Panc1 (cell line): Measurements from ENCODE around the gene EVI2B. TPM values are rescaled to one million over a fixed set of nuclear protein-coding genes. Genes with fewer than 3 reads are reported as not detected.
A peak's percentile ranks its signal among the peaks of the same experiment; 100 is the strongest.

Experiments
- ATAC-seq: fragments of 200-7000 bp; cut with Tn5 transposase; 2 replicates; pipeline ENCODE4 v1.9.1; 2020; ENCODE audit warnings: mild to moderate bottlenecking, moderate library complexity
- Bru-seq: library from RNA; stranded (reverse); fragments of 400-500 nt; gene quantifications from one replicate; lab custom pipeline; 2021; lab: Mats Ljungman, UMichigan
- BruChase-seq, 2 experiments: library from RNA; stranded (reverse); fragments of 400-500 nt; gene quantifications; one replicate each; lab custom pipeline; 2021; lab: Mats Ljungman, UMichigan
- BruUV-seq: library from RNA; stranded (reverse); fragments of 400-500 nt; replicated peaks from 2 replicates; lab custom pipeline; 2021; lab: Mats Ljungman, UMichigan
- CTCF ChIA-PET: fragments of 300-600 bp; sonication (Branson Sonifier 250); formaldehyde crosslinking; loops from one replicate; lab custom pipeline; 2022; ENCODE audit warnings: antibody characterized with exemption; lab: Charles Lee
- POLR2A ChIA-PET: fragments of 300-600 bp; sonication (Branson Sonifier 250); formaldehyde crosslinking; loops from one replicate; lab custom pipeline; 2022; ENCODE audit warnings: antibody characterized with exemption; lab: Charles Lee
- DNase-seq: peaks from one replicate; pipeline ENCODE4 v3.0.0-alpha.2; 2010; ENCODE audit warnings: low read depth, low spot score
- H3K27ac ChIP-seq: 2 replicates; pipeline ENCODE4 v1.5.1; 2011; ENCODE audit warnings: mild to moderate bottlenecking, low read length, inconsistent platforms
- H3K27me3 ChIP-seq: fragments of 200-500 bp; sonication (Bioruptor generic); 2 replicates; pipeline ENCODE4 v1.6.0; 2014; ENCODE audit warnings: low read length, inconsistent platforms; ENCODE audit not compliant: control insufficient read depth, insufficient read depth
- H3K36me3 ChIP-seq: fragments of 200-500 bp; sonication (Bioruptor generic); 2 replicates; pipeline ENCODE4 v1.5.1; 2014; ENCODE audit warnings: inconsistent platforms, mild to moderate bottlenecking, low read length, moderate library complexity; ENCODE audit not compliant: control insufficient read depth, insufficient read depth
- H3K4me1 ChIP-seq: 2 replicates; pipeline ENCODE4 v1.5.1; 2011; ENCODE audit warnings: inconsistent platforms, mild to moderate bottlenecking, low read length, moderate library complexity; ENCODE audit not compliant: control insufficient read depth, insufficient read depth
- H3K4me3 ChIP-seq, 2 experiments: 2 replicates each; pipeline ENCODE4 v1.5.1; 2011 to 2012; ENCODE audit warnings: low read depth in 2 of 2, low read length in 2 of 2, mild to moderate bottlenecking in 2 of 2, inconsistent platforms in 1 of 2, moderate library complexity in 1 of 2
- H3K9me3 ChIP-seq: fragments of 200-500 bp; sonication (Bioruptor generic); 2 replicates; pipeline ENCODE4 v1.5.1; 2014; ENCODE audit warnings: low read depth, mild to moderate bottlenecking, inconsistent platforms, low read length, moderate library complexity; ENCODE audit not compliant: control insufficient read depth, insufficient read depth
- CTCF ChIP-seq: fragments of 450-650 bp; IDR thresholded peaks from 2 replicates; pipeline ENCODE4 v1.5.1; 2017; ENCODE audit warnings: mild to moderate bottlenecking
- POLR2AphosphoS5 ChIP-seq: IDR thresholded peaks from 2 replicates; pipeline ENCODE4 v1.6.1; 2012; ENCODE audit warnings: mild to moderate bottlenecking, low read depth, low read length, moderate library complexity
- REST ChIP-seq, 2 experiments: IDR thresholded peaks; 2 replicates each; pipeline ENCODE4 v1.6.1; 2011 to 2012; ENCODE audit warnings: low read depth in 2 of 2, control low read depth in 1 of 2, low read length in 1 of 2, mild to moderate bottlenecking in 1 of 2, moderate library complexity in 1 of 2; ENCODE audit not compliant: insufficient read depth in 1 of 2
- SIN3A ChIP-seq: IDR thresholded peaks from 2 replicates; pipeline ENCODE4 v1.6.1; 2012; ENCODE audit warnings: low read depth, mild to moderate bottlenecking, low read length, moderate library complexity, borderline replicate concordance; ENCODE audit not compliant: insufficient read depth
- TCF7L2 ChIP-seq: IDR thresholded peaks from 2 replicates; pipeline ENCODE4 v1.6.1; 2011; ENCODE audit warnings: mild to moderate bottlenecking, low read depth, low read length, inconsistent platforms
- in situ Hi-C: cut with HindIII; loops from 2 replicates; pipeline ENCODE4 v1.10.0; 2016; ENCODE audit warnings: low sequenced_read_pairs, low pct_unique_long_range_greater_than_20kb
- intact Hi-C: fragments of 100-400 bp; cut with micrococcal nuclease; formaldehyde crosslinking; loops from one replicate; pipeline ENCODE4 v1.10.0; 2022; ENCODE audit not compliant: unreplicated experiment
- long read RNA-seq: library from polyadenylated mRNA; unstranded; transcript quantifications from one replicate; pipeline ENCODE4 v2.0.0, GENCODE V29; 2021; ENCODE audit not compliant: unreplicated experiment
- polyA plus RNA-seq: library from polyadenylated mRNA; unstranded; fragments of >200 nt; gene quantifications from one replicate; pipeline ENCODE4 v1.2.1, GENCODE V29; 2012; ENCODE audit warnings: missing spikeins; ENCODE audit not compliant: insufficient read length
- total RNA-seq: library from RNA; stranded (reverse); gene quantifications from one replicate; pipeline ENCODE4 v1.2.1, GENCODE V29; 2021; ENCODE audit not compliant: unreplicated experiment

The EVI2B gene
- total RNA-seq, result 0.08 TPM
- polyA plus RNA-seq, result not detected
- Bru-seq, nascent RNA, result percentile 21 among the genes with signal in this experiment
- BruChase-seq, experiment 1, labeled RNA remaining after a 2-hour chase, result percentile 26 among the genes with signal in this experiment
- BruChase-seq, experiment 2, labeled RNA remaining after a 6-hour chase, result percentile 43 among the genes with signal in this experiment
- long read RNA-seq, result 0 reads

GRCh38 chr17:31313982-31314781 lies at the start of gene EVI2B:
EVI2B (minus strand) TSS chr17:31314054; CDS start chr17:31305609, 8,445 bp downstream.
- no TSS peak for BruUV-seq
- TF ChIP-seq TCF7L2 (no peak), CTCF (no peak), REST (IDR thresholded peaks at IDR 0.05; ENCODE audit: insufficient read depth in 1 of 2, low read depth in 2 of 2, low read length in 1 of 2) (no peak), POLR2AphosphoS5 (no peak)
- in situ Hi-C loops (no loop called here), intact Hi-C loops (no loop called here)
- DNase-seq (no peak), ATAC-seq (peak; percentile 90)
- Histone ChIP-seq H3K4me1 (0 out of 2 replicates have a peak, but pooled peaks cover 4% of the 10 kb centered on the region), H3K4me3 (no peak within 1 kb of the TSS), H3K36me3 (no peaks in the 10 kb centered on the region), H3K27ac (no peak within 1 kb of the TSS), H3K27me3 (no peaks in the 10 kb centered on the region), H3K9me3 (no peaks in the 10 kb centered on the region)
- CTCF ChIA-PET, result interaction anchor here (0.6 kb wide), 1 partner anchor 37 kb away, joined by 6 read pairs; no protein-coding TSS in a partner anchor
- POLR2A ChIA-PET, result interaction anchor here (0.6 kb wide), 1 partner anchor 45 kb away, joined by 3 read pairs; no protein-coding TSS in a partner anchor

GRCh38 chr17:31357839-31358394 lies 44.1 kb upstream of the EVI2B start:
- TF ChIP-seq REST (IDR thresholded peaks at IDR 0.05; ENCODE audit: insufficient read depth in 1 of 2, low read depth in 2 of 2, low read length in 1 of 2) (no peak), TCF7L2 (no peak), SIN3A (no peak), POLR2AphosphoS5 (no peak), CTCF (no peak)
- no peak for ATAC-seq
- ChIA-PET CTCF (no interaction called here), POLR2A (no interaction called here)
- DNase-seq, result no peak
- no peak overlapping the region for H3K4me3 ChIP-seq
- in situ Hi-C loops (no loop called here), intact Hi-C loops (no loop called here)
- peaks cover 44% of the 10 kb centered on the region for H3K36me3 ChIP-seq
- no peak overlapping the region for H3K27ac ChIP-seq
- H3K4me1 ChIP-seq, result no peaks in the 10 kb centered on the region
- no peaks in the 10 kb centered on the region for H3K27me3 ChIP-seq
- H3K9me3 ChIP-seq, result no peaks in the 10 kb centered on the region
- BruUV-seq, result no TSS peak
